Measurements from ENCODE around the gene CNKSR3.

DNA sequence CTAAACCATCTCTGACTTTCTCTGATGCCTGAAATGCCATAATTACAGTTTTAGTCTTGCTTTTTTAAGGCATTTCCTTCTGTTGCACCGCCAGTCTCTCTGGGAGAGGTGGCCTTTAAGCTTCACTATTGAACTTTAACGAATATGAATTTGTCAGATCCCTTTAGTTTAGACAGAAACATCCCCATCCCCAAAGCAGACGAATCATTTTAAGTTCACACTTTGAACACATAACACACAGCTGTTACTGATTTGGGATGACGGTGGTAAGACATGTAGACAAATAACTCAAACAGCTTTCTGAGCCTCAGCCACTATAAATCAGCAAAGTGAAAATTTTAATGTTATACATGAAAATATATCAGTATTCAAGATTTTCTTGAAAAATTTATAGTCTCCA, 146.7 kb downstream of the CNKSR3 start:
- no peak for TF ChIP-seq EZH2 (IDR thresholded peaks at IDR 0.05)
- no peak for TF ChIP-seq POLR2AphosphoS5 (IDR thresholded peaks at IDR 0.05; ENCODE audit: borderline replicate concordance, low read depth, low read length)
